SK-N-MC (cell line): Measurements from ENCODE around the gene ALG14.
A peak's percentile ranks its signal among the peaks of the same experiment; 100 is the strongest.
"Not testable (repeated sequence)": the region's sequence is repeated elsewhere in the genome, so short reads cannot be mapped to it uniquely, and the experiment has no call there.

Experiments
- DNase-seq: peaks from one replicate; pipeline ENCODE4 v3.0.0-alpha.2; 2011; ENCODE audit warnings: low read depth, low spot score
- H3K27ac ChIP-seq: fragments of 200-600 bp; sonication (generic); 2 replicates; pipeline ENCODE4 v1.5.1; 2016; ENCODE audit warnings: mixed run types
- H3K36me3 ChIP-seq: fragments of 200-600 bp; sonication (generic); 2 replicates; pipeline ENCODE4 v1.6.1; 2017; ENCODE audit warnings: antibody characterized with exemption, low read length, mixed read lengths; ENCODE audit not compliant: insufficient read depth
- H3K4me3 ChIP-seq: fragments of 200-600 bp; sonication (generic); 2 replicates; pipeline ENCODE4 v1.5.1; 2016
- H3K9ac ChIP-seq: fragments of 200-600 bp; sonication (generic); 2 replicates; pipeline ENCODE4 v1.8.0; 2017; ENCODE audit warnings: mixed run types, mixed read lengths; ENCODE audit not compliant: insufficient read length
- H3K9me3 ChIP-seq: fragments of 200-600 bp; sonication (generic); 2 replicates; pipeline ENCODE4 v1.6.1; 2017; ENCODE audit warnings: low read depth, mild to moderate bottlenecking, antibody characterized with exemption, low read length, moderate library complexity, mixed read lengths
- EZH2 ChIP-seq: fragments of 200-600 bp; sonication (generic); IDR thresholded peaks from one replicate; pipeline ENCODE4 v1.6.1; 2017; ENCODE audit warnings: antibody characterized with exemption
- FOXP2 ChIP-seq: optimal IDR thresholded peaks from 2 replicates; pipeline ENCODE3; 2011; ENCODE audit warnings: mild to moderate bottlenecking, moderate library complexity; ENCODE audit not compliant: insufficient read depth; ENCODE audit errors: extremely low read length, control extremely low read depth
- POLR2AphosphoS5 ChIP-seq: IDR thresholded peaks from 2 replicates; pipeline ENCODE4 v1.6.1; 2012; ENCODE audit warnings: mild to moderate bottlenecking, low read depth, low read length, borderline replicate concordance

Gene ALG14

GRCh38 chr1:95027046-95027445 lies 45.7 kb downstream of the ALG14 start:
- TF ChIP-seq FOXP2 (no peak), POLR2AphosphoS5 (no peak), EZH2 (no peak)

GRCh38 chr1:95023399-95024043 lies 49.2 kb downstream of the ALG14 start:
- no peak for DNase-seq
- Histone ChIP-seq H3K27ac (peak overlapping the region; percentile 5; the same call in 1 of the 2 replicates), H3K9me3 (no peaks in the 10 kb centered on the region), H3K4me3 (no peak overlapping the region), H3K36me3 (peaks cover 28% of the 10 kb centered on the region), H3K9ac (no peak overlapping the region)
- TF ChIP-seq FOXP2: no peak

More at GRCh38 chr1:95027046-95027445, 45.7 kb downstream of the ALG14 start:
- Histone ChIP-seq H3K27ac (no peak overlapping the region), H3K9ac (no peak overlapping the region), H3K4me3 (no peak overlapping the region), H3K9me3 (no peaks in the 10 kb centered on the region), H3K36me3 (peaks cover 28% of the 10 kb centered on the region)
- no peak for DNase-seq

- Histone ChIP-seq H3K9ac (no peak overlapping the region), H3K9me3 (no peaks in the 10 kb centered on the region), H3K27ac (no peak overlapping the region), H3K36me3 (peaks cover 28% of the 10 kb centered on the region), H3K4me3 (no peak overlapping the region)
- no peak for DNase-seq
- no peak for TF ChIP-seq POLR2AphosphoS5
- TF ChIP-seq FOXP2: no peak
- TF ChIP-seq EZH2: no peak
These were observed 50.2 kb downstream of the ALG14 start for GRCh38 chr1:95022644-95022926.

- H3K36me3 ChIP-seq: peaks cover 27% of the 10 kb centered on the region
- H3K4me3 ChIP-seq: no peak overlapping the region
- no peak overlapping the region for H3K9ac ChIP-seq
- H3K9me3 ChIP-seq: no peaks in the 10 kb centered on the region
- TF ChIP-seq FOXP2: no peak
- no peak for TF ChIP-seq EZH2
- no peak for TF ChIP-seq POLR2AphosphoS5
- DNase-seq: no peak
- no peak overlapping the region for H3K27ac ChIP-seq
These were observed 50.7 kb downstream of the ALG14 start for GRCh38 chr1:95021805-95022643.

- Histone ChIP-seq H3K27ac (no peak overlapping the region), H3K36me3 (peaks cover 18% of the 10 kb centered on the region), H3K9ac (no peak overlapping the region), H3K9me3 (no peaks in the 10 kb centered on the region), H3K4me3 (no peak overlapping the region)
- DNase-seq: no peak
- TF ChIP-seq FOXP2 (no peak), EZH2 (no peak), POLR2AphosphoS5 (no peak)
These were observed 51.6 kb downstream of the ALG14 start for GRCh38 chr1:95021119-95021518.

GRCh38 chr1:95019466-95019865 lies 53.3 kb downstream of the ALG14 start:
- peak overlapping the region; percentile 95 for H3K27ac ChIP-seq

GRCh38 chr1:95018602-95019369 lies 54.0 kb downstream of the ALG14 start:
- H3K9ac ChIP-seq: peak overlapping the region; percentile 37

More at GRCh38 chr1:95019466-95019865, 53.3 kb downstream of the ALG14 start:
- not testable (repeated sequence) for H3K36me3 ChIP-seq, H3K9me3 ChIP-seq, DNase-seq
- Histone ChIP-seq H3K9ac (peak overlapping the region; percentile 29), H3K4me3 (peak overlapping the region; percentile 61)

GRCh38 chr1:95017775-95018174 lies 55.0 kb downstream of the ALG14 start:
- DNase-seq: no peak
- no peak overlapping the region for H3K4me3 ChIP-seq
- TF ChIP-seq POLR2AphosphoS5 (no peak), EZH2 (no peak), FOXP2 (no peak)

More at GRCh38 chr1:95018602-95019369, 54.0 kb downstream of the ALG14 start:
- Histone ChIP-seq H3K27ac (peak overlapping the region; percentile 95), H3K36me3 (no peaks in the 10 kb centered on the region), H3K4me3 (peak overlapping the region; percentile 61), H3K9me3 (no peaks in the 10 kb centered on the region)
- TF ChIP-seq POLR2AphosphoS5 (no peak), FOXP2 (no peak), EZH2 (no peak)
- DNase-seq: no peak

More at GRCh38 chr1:95017775-95018174, 55.0 kb downstream of the ALG14 start:
- no peak overlapping the region for H3K27ac ChIP-seq
- H3K36me3 ChIP-seq: no peaks in the 10 kb centered on the region
- no peaks in the 10 kb centered on the region for H3K9me3 ChIP-seq
- H3K9ac ChIP-seq: no peak overlapping the region
